Mesenteric fat pad (tissue), 1 donor: ENCODE measurements around the gene SMYD2. TPM values are rescaled to one million over a fixed set of nuclear protein-coding genes. Genes with fewer than 3 reads are reported as not detected.

Experiments
- DNase-seq: peaks from one replicate; pipeline ENCODE4 v3.0.0-alpha.2; 2020; ENCODE audit warnings: low spot score
- total RNA-seq: library from RNA; stranded (reverse); fragmentation: NEBNext Ultra II Directional; extraction: Animal tissue kit (Norgen Biotek cat#: 25700); gene quantifications from one replicate; pipeline ENCODE4 v1.2.1, GENCODE V29; 2021
- donor health status: DM: yes; HTN: yes; CAD: no.

The SMYD2 gene
- total RNA-seq, 1 donor from 2014 or later: 34.4 TPM

- no peak for DNase-seq
Measured at GRCh38 chr1:214384373-214385079, 103.6 kb downstream of the SMYD2 start.

- DNase-seq: no peak
Measured at GRCh38 chr1:214385428-214385827, 104.5 kb downstream of the SMYD2 start.

- DNase-seq: no peak
Measured at GRCh38 chr1:214386333-214386732, 105.4 kb downstream of the SMYD2 start.
